Calu3 (cell line): Measurements from ENCODE around the gene ANKRD60. TPM values are rescaled to one million over a fixed set of nuclear protein-coding genes. Genes with fewer than 3 reads are reported as not detected.
A peak's percentile ranks its signal among the peaks of the same experiment; 100 is the strongest.

Source experiments
- BruUV-seq: library from RNA; stranded (reverse); fragments of 400-500 nt; replicated peaks from 2 replicates; lab custom pipeline; 2021; lab: Mats Ljungman, UMichigan
- CTCF ChIA-PET: fragments of 300-600 bp; sonication (Branson Sonifier 250); formaldehyde crosslinking; loops from one replicate; lab custom pipeline; 2022; ENCODE audit warnings: antibody characterized with exemption; lab: Charles Lee
- DNase-seq: peaks from one replicate; pipeline ENCODE4 v3.0.0; 2022
- H3K27ac Mint-ChIP-seq: one replicate; pipeline ENCODE4 v1.8.0; 2022; ENCODE audit warnings: mixed read lengths; ENCODE audit not compliant: unreplicated experiment
- H3K27me3 Mint-ChIP-seq: one replicate; pipeline ENCODE4 v1.8.0; 2022; ENCODE audit warnings: mixed read lengths; ENCODE audit not compliant: unreplicated experiment
- H3K36me3 Mint-ChIP-seq: one replicate; pipeline ENCODE4 v1.8.0; 2022; ENCODE audit warnings: mild to moderate bottlenecking, moderate library complexity, mixed read lengths; ENCODE audit not compliant: insufficient read depth, unreplicated experiment
- H3K4me1 Mint-ChIP-seq: one replicate; pipeline ENCODE4 v1.8.0; 2022; ENCODE audit warnings: mild to moderate bottlenecking, low read depth, mixed read lengths; ENCODE audit not compliant: unreplicated experiment
- H3K4me3 Mint-ChIP-seq: one replicate; pipeline ENCODE4 v1.8.0; 2022; ENCODE audit warnings: mild to moderate bottlenecking, low read depth, moderate library complexity, mixed read lengths; ENCODE audit not compliant: unreplicated experiment
- H3K9me3 Mint-ChIP-seq: one replicate; pipeline ENCODE4 v1.8.0; 2022; ENCODE audit warnings: low read depth, mixed read lengths; ENCODE audit not compliant: unreplicated experiment
- intact Hi-C: fragments of 100-400 bp; cut with micrococcal nuclease; formaldehyde crosslinking; loops from one replicate; pipeline ENCODE4 v1.10.0; 2022; ENCODE audit not compliant: unreplicated experiment
- total RNA-seq: library from RNA; stranded (reverse); gene quantifications from 2 replicates; pipeline ENCODE4 v1.2.3, GENCODE V29; 2022
- TF ChIP-seq, protein P1 (sequence below): fragments of 200-600 bp; IDR thresholded peaks from one replicate; pipeline ENCODE4 v1.8.0; 2022; ENCODE audit warnings: antibody characterized with exemption; ENCODE audit not compliant: unreplicated experiment

The ANKRD60 gene
- total RNA-seq, 1 experiment from 2014 or later, result not detected

DNA sequence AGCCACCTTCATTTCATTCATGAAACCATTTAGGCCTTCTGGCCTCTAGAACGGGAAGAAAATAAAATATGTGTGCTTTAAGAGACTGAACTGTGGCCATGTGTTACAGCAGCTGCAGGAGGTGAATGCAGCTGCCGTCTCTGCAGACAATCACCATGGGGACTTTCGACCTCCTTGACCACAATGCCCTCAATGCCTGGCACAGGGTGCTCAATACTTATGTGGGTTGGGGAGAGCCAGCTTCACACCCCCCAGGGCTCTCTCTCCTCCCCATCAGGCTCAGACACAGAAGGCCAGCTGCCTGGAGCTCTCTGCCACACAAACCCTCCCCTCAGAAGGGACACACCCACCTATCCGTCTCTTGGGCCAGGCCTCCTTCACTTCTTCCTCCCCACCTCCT is 43.5 kb downstream of the ANKRD60 start:
- CTCF ChIA-PET, result no interaction called here
- peaks cover 14% of the 10 kb centered on the region for H3K4me1 Mint-ChIP-seq
- intact Hi-C loops, result loop anchor here (10.0 kb wide), 1 partner anchor 280 kb away; no protein-coding TSS in a partner anchor
- H3K27ac Mint-ChIP-seq, result no peak overlapping the region
- H3K4me3 Mint-ChIP-seq, result no peak overlapping the region
- peaks cover 1% of the 10 kb centered on the region for H3K36me3 Mint-ChIP-seq
- BruUV-seq, result no TSS peak
- no peaks in the 10 kb centered on the region for H3K27me3 Mint-ChIP-seq
- DNase-seq, result no peak
- H3K9me3 Mint-ChIP-seq, result no peaks in the 10 kb centered on the region
- TF ChIP-seq, protein P1, sequence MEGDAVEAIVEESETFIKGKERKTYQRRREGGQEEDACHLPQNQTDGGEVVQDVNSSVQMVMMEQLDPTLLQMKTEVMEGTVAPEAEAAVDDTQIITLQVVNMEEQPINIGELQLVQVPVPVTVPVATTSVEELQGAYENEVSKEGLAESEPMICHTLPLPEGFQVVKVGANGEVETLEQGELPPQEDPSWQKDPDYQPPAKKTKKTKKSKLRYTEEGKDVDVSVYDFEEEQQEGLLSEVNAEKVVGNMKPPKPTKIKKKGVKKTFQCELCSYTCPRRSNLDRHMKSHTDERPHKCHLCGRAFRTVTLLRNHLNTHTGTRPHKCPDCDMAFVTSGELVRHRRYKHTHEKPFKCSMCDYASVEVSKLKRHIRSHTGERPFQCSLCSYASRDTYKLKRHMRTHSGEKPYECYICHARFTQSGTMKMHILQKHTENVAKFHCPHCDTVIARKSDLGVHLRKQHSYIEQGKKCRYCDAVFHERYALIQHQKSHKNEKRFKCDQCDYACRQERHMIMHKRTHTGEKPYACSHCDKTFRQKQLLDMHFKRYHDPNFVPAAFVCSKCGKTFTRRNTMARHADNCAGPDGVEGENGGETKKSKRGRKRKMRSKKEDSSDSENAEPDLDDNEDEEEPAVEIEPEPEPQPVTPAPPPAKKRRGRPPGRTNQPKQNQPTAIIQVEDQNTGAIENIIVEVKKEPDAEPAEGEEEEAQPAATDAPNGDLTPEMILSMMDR, result no peak

DNA sequence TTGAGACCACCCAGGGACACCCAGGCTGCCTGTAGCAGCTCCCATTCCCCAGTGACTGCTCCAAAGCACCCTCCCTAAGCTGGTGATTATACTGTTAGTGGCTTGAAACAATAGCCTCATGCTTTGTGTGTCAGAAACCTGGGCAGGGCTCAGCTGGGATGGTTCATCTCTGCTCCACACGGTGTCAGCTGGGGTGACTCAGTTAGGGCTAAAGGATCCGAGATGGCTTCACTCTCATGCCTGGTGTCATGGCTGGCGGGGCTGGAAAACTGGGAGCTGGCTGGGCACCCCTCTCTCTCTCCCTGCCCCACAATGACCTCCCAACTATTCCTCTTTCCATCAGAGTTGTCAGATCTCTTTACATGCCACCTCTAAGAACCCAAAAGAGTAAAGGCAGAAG is 44.4 kb downstream of the ANKRD60 start:
- intact Hi-C loops, result loop anchor here (10.0 kb wide), 1 partner anchor 279 kb away; no protein-coding TSS in a partner anchor
- BruUV-seq, result no TSS peak
- peaks cover 23% of the 10 kb centered on the region for H3K4me1 Mint-ChIP-seq
- peaks cover 10% of the 10 kb centered on the region for H3K36me3 Mint-ChIP-seq
- CTCF ChIA-PET, result no interaction called here
- H3K27ac Mint-ChIP-seq, result no peak overlapping the region
- H3K27me3 Mint-ChIP-seq, result no peaks in the 10 kb centered on the region
- no peaks in the 10 kb centered on the region for H3K9me3 Mint-ChIP-seq
- no peak overlapping the region for H3K4me3 Mint-ChIP-seq
- TF ChIP-seq, protein P1, result no peak
- DNase-seq, result no peak

DNA sequence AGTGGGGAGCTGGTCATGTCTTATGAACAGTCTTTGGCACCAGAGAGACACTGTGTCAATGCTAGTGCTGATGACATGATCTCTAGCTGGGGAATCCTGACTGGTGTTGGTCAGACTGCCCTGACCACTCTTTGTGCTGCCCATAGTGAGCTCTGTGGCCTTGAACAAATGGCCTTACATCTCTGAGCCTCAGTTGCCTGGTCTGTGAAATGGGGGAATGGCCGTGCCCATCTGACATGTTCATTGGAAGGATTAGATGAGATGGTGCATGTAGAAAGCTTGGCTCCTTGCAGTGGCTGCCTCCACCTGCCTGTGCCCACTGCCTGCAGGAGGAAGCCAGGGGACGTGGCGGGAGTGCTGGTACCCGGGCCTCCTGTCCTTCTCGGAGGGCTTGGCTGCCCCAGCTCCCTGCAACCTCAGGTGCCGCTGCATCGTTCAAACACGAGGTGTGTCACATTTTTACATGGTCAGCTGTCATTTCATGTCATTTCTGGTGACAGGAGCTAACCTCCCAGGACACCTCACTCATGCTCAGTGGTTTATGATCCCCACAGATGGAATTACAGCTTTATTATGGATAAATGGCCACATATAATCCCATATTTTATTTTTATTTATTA is 45.8 kb downstream of the ANKRD60 start:
- TF ChIP-seq, protein P1, result no peak
- CTCF ChIA-PET, result interaction anchor here (0.6 to 1.4 kb wide), 4 partner anchors 26 to 560 kb away, joined by 3 to 4 read pairs (median 3); no protein-coding TSS in a partner anchor
- Mint-ChIP-seq H3K27me3 (no peaks in the 10 kb centered on the region), H3K36me3 (peaks cover 11% of the 10 kb centered on the region), H3K4me1 (peaks cover 25% of the 10 kb centered on the region), H3K9me3 (no peaks in the 10 kb centered on the region), H3K27ac (no peak overlapping the region), H3K4me3 (no peak overlapping the region)
- intact Hi-C loops, result loop anchor here (10.0 kb wide), 1 partner anchor 278 kb away; no protein-coding TSS in a partner anchor
- no TSS peak for BruUV-seq
- DNase-seq, result no peak

DNA sequence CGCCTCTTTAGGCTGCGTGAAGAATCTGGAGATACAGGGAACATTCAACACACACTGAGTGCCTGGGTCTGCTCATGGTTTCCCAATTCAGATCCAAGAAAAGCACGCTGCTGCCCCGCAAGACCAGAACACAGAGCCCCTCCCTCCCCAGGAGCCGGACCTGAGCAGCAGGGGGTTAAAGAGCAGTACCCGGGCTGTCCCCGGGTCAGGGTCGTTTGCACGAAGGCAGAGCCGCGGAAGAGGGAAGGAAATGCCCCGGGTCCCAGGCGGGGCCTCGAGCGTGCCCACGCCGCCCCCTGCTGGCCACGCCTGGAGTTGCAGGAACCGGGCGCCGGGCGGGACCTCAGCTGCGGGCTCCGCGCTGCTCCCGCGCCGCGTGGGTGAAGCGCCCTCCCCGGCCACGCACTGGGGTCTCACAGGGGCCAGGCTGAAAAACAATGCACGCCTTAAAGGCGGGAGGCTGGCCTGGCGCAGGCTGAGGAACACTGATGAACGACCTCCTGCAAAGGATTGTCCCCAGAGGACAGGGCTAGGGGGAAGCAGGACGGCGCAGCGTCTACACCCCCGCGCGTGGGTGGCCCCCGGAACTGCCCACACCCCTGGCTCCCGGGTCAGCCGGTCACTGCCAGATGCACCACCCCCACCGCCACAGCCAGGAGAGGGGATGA is 48.9 kb downstream of the ANKRD60 start:
- H3K36me3 Mint-ChIP-seq, result peaks cover 11% of the 10 kb centered on the region
- no peaks in the 10 kb centered on the region for H3K27me3 Mint-ChIP-seq
- peaks cover 35% of the 10 kb centered on the region for H3K4me1 Mint-ChIP-seq
- TF ChIP-seq, protein P1, result peak; percentile 100
- CTCF ChIA-PET, result interaction anchor here (0.6 to 2.9 kb wide), 14 partner anchors 44 to 567 kb away, joined by 3 to 11 read pairs (median 4); partner anchors contain the start of genes PMEPA1 and ZBP1
- intact Hi-C loops, result loop anchor here (1.0 to 10.0 kb wide), 6 partner anchors 49 to 468 kb away; no protein-coding TSS in a partner anchor
- H3K4me3 Mint-ChIP-seq, result peak overlapping the region; percentile 68
- no peaks in the 10 kb centered on the region for H3K9me3 Mint-ChIP-seq
- H3K27ac Mint-ChIP-seq, result peak overlapping the region; percentile 91
- peak; percentile 92 for DNase-seq
- no TSS peak for BruUV-seq
